ENCODE data around the gene NDRG4.

NDRG4 gene

DNA sequence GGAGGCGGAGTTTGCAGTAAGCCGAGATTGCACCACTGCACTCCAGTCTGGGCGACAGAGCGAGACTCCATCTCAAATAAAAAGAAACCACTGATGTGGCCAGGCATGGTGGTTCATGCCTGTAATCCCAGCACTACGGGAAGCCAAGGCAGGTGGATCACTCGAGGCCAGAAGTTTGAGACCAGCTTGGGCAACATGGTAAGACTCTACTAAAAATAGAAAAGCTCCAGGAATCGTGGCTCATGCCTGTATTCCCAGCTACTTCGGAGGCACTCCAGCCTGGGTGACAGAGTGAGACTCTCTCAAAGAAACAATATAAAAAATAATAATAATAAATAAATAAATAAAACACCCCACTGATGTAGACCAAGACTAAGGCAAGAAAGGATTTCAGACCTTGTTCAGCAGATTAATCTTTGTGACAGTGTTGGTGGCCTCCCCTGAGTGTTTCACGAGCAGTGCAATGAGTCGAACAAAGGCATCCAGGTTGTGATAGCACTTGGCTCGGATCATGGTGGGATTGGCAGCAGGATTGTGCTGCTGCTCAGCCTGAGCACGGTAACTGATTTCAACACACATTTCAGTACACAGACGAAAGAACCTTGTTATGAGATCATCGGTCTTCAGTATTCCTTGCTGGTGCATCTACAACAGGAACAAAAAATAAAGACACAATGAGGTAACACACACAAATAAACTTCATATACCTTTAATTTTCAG, 34.0 kb downstream of the NDRG4 start:
- H3K27me3 Mint-ChIP-seq (ENCODE audit: low read depth): no peaks in the 10 kb centered on the region

DNA sequence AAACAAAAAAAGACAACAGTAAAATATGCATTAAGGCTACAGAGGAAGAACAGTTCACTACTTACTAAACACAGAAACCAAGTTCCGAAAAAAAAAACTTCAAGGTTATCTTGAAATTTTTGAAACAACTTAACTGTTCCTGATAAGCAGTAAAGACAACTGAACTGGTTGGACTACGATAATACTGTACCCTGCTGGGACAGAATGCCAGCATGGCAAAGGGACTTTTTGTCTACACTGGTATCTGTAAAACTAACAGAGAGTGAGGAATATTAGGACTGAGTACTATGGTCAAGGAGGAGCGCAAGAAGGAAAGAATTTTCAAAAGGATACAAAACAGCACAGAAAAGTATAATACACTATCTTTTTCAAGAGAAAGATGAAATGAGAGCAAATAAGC, 35.2 kb downstream of the NDRG4 start:
- Mint-ChIP-seq H3K4me3 (no peak overlapping the region), H3K4me1 (no peaks in the 10 kb centered on the region), H3K36me3 (ENCODE audit: low read depth) (peaks cover 86% of the 10 kb centered on the region), H3K9me3 (no peaks in the 10 kb centered on the region), H3K27ac (no peak overlapping the region), H3K27me3 (ENCODE audit: low read depth) (no peaks in the 10 kb centered on the region)
- TF ChIP-seq, protein P1, sequence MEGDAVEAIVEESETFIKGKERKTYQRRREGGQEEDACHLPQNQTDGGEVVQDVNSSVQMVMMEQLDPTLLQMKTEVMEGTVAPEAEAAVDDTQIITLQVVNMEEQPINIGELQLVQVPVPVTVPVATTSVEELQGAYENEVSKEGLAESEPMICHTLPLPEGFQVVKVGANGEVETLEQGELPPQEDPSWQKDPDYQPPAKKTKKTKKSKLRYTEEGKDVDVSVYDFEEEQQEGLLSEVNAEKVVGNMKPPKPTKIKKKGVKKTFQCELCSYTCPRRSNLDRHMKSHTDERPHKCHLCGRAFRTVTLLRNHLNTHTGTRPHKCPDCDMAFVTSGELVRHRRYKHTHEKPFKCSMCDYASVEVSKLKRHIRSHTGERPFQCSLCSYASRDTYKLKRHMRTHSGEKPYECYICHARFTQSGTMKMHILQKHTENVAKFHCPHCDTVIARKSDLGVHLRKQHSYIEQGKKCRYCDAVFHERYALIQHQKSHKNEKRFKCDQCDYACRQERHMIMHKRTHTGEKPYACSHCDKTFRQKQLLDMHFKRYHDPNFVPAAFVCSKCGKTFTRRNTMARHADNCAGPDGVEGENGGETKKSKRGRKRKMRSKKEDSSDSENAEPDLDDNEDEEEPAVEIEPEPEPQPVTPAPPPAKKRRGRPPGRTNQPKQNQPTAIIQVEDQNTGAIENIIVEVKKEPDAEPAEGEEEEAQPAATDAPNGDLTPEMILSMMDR (IDR thresholded peaks at IDR 0.05; ENCODE audit: unreplicated experiment in 3 of 3): no peak

More for the DNA sequence above, 34.0 kb downstream of the NDRG4 start:
- H3K9me3 Mint-ChIP-seq: no peaks in the 10 kb centered on the region
- TF ChIP-seq, protein P1 (IDR thresholded peaks at IDR 0.05; ENCODE audit: unreplicated experiment in 3 of 3): no peak
- H3K4me3 Mint-ChIP-seq: no peak overlapping the region
- H3K4me1 Mint-ChIP-seq: no peaks in the 10 kb centered on the region
- H3K27ac Mint-ChIP-seq: no peak overlapping the region
- H3K36me3 Mint-ChIP-seq (ENCODE audit: low read depth): peaks cover 86% of the 10 kb centered on the region

- no peaks in the 10 kb centered on the region for H3K4me1 Mint-ChIP-seq
- TF ChIP-seq, protein P1 (IDR thresholded peaks at IDR 0.05; ENCODE audit: unreplicated experiment in 3 of 3): no peak
- H3K36me3 Mint-ChIP-seq (ENCODE audit: low read depth): peaks cover 85% of the 10 kb centered on the region
- H3K4me3 Mint-ChIP-seq: no peak overlapping the region
- H3K27me3 Mint-ChIP-seq (ENCODE audit: low read depth): no peaks in the 10 kb centered on the region
- no peaks in the 10 kb centered on the region for H3K9me3 Mint-ChIP-seq
- H3K27ac Mint-ChIP-seq: no peak overlapping the region
Observed at GRCh38 chr16:58536278-58536677, 36.3 kb downstream of the NDRG4 start.

DNA sequence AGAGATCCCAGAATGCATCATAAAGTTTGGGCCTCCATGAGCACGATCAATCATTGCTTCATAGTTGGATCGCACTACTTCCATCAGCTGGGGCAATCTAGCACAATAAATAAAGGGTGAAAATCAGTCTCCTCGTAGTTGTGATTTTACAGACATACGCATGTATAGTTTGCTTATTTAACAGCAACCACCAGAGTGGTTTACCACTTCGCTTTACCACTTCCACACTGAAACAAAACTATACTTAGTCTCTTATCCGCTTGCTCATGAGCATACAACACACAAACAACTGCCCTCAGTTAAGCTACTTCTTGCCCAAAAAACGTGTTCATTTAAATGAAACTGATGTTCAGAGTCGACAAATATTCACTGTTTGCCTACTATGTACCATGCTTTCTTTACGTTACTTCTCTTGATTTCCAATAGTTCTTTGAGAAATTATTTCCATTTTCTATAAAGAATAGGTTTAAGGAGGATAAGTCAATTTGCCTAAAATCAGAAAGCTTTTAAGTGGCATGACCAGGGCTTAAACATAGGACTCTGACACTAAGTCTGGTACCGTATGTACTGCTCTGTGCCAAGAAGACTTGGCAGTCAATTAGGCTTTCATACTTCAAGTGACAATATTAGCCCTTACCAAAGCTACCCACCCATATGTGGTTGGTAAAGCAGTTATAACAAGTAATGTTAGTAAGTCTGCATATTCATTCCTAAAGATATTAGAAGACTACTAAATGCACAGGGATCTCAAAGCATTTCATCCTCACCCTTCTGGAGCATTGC, 37.4 kb downstream of the NDRG4 start:
- no peaks in the 10 kb centered on the region for H3K9me3 Mint-ChIP-seq
- TF ChIP-seq, protein P1 (IDR thresholded peaks at IDR 0.05; ENCODE audit: unreplicated experiment in 3 of 3): no peak
- no peaks in the 10 kb centered on the region for H3K4me1 Mint-ChIP-seq
- H3K36me3 Mint-ChIP-seq (ENCODE audit: low read depth): peaks cover 82% of the 10 kb centered on the region
- H3K4me3 Mint-ChIP-seq: no peak overlapping the region
- no peaks in the 10 kb centered on the region for H3K27me3 Mint-ChIP-seq (ENCODE audit: low read depth)
- no peak overlapping the region for H3K27ac Mint-ChIP-seq

DNA sequence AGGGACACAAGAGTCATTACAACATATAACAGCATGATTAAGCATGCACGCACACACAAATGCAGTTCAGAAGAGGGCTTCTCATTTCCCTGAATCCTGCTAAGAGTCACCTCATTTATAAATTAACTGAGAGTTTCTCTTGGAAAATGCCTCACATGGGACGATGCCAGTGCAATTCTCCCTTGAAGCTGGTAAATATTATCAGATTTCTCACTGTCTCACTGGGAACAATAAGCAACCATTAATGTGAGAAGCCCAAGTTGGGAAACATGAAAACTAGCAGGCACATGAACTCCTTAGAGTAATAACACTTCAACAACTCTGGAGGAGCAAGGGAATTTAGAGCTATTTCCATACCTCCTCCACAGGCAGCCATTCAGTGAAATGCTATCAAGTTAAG, 41.8 kb downstream of the NDRG4 start:
- Mint-ChIP-seq H3K9me3 (no peaks in the 10 kb centered on the region), H3K27ac (no peak overlapping the region), H3K4me1 (no peaks in the 10 kb centered on the region), H3K4me3 (no peak overlapping the region), H3K36me3 (ENCODE audit: low read depth) (peaks cover 86% of the 10 kb centered on the region), H3K27me3 (ENCODE audit: low read depth) (no peaks in the 10 kb centered on the region)
- TF ChIP-seq, protein P1 (IDR thresholded peaks at IDR 0.05; ENCODE audit: unreplicated experiment in 3 of 3): no peak
